NCI-H526 treated with DMSO at 0.1 percent for 48 hours (cell line): ENCODE measurements around the gene CTCFL.
"Not testable (repeated sequence)": the region's sequence is repeated elsewhere in the genome, so short reads cannot be mapped to it uniquely, and the experiment has no call there.

Experiments
- DNase-seq: peaks from one replicate; lab custom pipeline; 2025; lab: John Stamatoyannopoulos, UW

CTCFL gene

DNA sequence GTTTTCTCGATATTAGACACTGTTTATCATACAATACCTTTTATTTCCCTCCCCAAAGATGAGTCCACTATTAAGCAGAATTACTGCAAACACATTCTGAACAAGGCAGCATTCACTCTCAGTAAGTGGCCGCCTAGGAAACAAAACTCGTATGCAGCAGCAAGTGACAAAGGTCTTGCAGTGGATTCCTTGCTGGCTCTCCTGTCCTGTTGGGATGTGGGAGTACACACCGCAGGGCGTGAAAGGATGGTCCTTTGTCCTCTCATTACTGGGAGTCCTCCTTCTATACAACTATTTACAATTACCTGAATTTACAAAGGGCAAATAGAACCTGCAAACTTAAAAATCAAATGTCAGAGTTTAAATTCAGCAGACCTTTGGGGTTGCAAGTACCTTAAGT lies 16.1 kb downstream of the CTCFL start:
- no peak for DNase-seq

DNA sequence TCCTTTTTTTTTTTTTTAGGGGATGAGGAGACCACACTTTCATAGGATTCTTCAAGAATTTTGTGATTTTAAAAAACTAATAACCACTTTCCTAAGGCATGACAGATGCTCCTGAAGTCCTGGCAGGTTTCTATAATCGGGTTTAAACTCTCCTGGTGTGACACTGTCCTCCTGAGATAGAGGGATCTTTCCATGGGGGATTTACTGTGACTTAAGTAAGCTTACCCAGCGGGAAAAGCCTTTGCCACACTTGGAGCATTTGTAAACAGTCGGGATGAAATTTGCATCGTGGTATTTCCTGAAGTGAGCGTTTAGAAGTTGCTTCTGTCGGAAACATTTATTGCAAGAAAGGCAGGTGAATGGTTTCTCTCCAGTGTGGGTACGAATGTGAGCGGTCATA lies 16.6 kb downstream of the CTCFL start:
- peak; percentile 87 for DNase-seq

DNA sequence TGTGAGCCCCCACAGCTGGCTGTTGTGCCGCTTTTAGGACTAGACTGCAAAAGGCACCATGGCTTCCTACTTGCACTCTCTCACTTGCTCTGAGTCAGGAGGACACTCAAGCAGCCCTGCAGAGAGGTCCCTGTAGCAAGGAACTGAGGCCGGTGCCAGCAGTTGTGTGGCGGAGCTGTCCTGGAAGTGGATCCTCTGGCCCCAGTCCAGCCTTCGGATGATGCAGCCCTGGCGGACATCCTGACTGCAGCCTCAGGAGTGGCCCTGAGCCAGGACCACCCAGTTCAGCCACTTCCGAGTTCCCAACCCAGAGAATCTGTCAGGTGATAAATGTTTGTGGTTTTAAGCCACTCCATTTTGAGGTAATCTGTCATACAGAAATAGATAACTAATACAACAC lies 17.5 kb downstream of the CTCFL start:
- DNase-seq: no peak

DNA sequence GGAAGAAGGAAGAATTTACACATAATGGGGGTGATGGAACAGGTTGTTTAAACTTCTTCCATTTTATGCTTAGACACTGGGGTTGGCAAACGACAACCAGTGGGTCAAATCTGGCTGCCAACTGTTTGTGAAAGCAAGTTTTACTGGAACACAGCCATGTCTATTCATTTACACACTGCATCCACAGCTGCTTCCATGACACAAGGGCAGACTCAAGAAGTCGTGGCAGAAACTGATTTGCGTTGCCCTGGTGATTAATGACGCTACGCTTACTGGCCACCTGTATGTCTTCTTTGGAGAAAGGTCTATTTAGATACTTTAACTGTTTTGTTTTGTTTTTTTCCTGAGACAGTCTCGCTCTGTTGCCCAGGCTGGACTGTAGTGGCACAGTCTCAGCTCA lies 19.0 kb downstream of the CTCFL start:
- DNase-seq: no peak

DNA sequence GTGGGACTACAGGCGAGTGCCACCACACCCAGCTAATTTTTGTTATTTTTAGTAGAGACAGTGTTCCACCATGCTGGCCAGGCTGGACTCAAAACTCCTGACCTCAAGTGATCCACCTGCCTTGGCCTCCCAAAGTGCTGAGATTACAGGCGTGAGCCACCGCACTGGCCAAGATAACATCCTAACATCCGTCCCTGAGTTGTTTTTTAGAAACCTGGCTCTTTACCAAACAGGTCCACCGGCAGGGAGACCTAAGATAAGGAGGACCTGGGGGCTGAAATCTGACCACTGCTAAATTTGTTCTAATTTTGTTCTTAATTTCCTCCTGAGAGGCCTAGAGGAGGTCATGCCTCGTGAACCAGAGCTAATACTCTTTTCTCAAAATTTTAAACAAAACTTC lies 20.5 kb downstream of the CTCFL start:
- DNase-seq: no peak

DNA sequence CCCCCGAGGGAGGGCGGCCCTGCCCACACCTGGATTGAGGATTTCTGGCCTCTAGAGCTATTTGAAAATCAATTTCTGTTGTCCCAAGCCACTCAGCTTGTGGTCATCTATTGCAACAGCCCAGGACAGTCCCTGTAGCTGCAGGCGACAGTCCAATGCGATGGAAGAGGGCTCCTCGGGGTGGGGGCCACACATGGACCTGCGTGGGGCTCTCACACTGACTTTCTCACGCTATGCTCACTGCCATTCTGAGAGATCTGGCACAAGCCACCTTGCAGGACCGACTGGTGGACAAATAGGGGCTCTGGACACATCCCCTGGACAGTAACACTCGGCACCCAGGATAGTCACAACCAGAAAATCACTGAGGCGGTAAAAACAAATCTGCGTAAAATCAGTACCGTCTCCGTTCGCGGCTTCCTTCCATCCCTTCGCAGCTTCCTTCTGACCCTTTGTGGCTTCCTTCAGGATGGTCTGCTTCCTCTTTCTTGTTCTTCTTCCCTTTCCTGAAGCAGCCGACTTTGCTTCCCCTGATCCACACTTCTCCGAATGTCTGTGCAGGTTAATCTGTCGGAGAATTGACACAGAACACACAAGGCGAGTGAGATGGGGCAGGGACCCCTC lies 21.8 kb downstream of the CTCFL start:
- no peak for DNase-seq

DNA sequence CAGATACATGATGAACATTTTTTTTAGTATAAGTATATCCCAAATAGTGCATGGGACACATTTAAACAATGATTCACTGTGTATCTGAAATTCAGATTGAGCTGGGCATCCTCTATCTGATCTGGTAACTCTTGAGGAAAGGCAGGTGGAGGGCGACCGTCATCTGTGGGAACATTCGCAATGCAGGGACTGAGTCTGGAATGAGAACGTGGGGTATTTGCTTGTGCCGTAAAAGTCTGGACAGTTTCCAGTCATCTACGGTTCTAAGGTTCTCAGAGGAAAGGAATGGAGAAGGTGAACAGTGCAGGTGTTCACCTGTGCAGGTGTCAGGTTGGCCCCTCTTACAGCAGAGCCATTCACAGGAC lies 22.6 kb downstream of the CTCFL start:
- DNase-seq: no peak

DNA sequence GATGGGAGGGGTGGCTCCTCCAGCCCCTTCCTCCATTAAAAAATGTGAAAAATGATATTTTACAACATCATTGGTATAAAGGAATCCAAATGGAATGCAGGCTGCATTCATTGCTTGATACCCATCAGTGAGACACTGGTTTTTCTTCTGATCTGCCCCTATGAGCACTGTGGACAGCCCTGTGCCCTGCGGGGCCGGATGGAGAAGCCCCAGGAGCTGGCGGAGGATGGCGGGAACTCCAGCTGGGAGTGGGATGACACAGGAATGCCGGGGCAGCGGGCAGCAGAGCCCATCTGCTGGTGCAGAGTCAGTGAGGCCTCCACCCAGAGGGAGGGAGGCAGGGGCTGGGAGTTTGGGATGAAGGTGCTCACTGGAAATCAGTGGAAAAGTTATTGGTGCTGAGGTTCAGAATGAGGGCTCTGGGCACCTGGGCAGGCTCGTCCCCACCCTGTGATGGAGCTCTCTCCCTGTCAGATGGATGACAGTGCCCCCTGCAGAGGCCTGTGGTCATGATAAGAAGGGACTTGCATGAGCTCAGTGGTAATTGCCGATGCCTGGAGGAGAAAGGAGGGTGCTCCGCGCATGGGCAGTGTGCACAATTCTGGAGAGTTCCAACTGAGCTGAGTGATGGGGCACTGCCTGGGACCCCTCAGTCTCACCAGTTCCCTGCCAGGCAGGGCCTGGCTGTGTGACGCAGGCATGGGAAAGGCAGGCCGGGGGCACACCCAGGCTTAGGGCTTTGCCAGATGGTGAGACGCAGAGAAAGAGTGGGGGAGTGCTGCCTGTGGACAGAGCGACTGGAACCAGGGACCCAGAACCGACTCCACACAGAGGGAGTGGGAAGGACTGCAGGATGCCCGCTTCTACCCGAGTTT lies 23.2 kb downstream of the CTCFL start:
- no peak for DNase-seq

DNA sequence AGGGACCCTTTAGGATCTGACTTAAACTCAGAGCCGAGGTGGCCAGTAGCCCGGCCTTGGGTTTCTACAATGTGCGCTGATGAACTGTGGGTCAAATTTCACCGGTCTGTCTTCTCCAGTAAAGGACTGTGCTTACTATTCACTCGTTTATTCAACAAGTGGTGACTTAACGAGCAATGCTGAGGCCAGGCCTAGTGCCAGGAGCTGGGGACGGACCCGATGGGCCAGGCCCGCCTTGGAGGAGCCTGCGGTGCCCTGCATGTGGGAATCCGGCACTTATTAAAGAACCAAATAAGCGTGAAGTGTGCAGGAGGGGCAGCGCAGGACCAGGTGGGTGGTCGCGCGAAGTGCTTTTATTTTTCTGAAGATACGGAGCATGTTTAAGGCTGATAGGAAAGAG lies 24.0 kb downstream of the CTCFL start:
- DNase-seq: no peak

DNA sequence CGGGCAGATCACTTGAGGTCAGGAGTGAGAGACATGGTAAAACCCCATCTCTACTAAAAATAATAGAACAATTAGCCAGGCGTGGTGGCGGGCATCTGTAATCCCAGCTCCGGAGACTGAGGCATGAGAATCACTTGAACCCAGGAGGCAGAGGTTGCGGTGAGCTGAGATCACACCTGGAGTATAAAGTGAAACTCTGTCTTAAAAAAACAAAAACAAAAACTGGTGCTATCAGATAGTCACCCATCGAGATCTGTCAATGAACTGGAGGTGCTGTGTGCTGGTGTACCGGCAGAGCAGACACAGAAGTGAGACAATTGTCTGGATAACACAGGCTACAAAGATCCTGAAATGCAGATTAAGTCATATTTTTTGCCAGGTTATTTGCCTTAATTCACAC lies 24.7 kb downstream of the CTCFL start:
- DNase-seq: no peak

DNA sequence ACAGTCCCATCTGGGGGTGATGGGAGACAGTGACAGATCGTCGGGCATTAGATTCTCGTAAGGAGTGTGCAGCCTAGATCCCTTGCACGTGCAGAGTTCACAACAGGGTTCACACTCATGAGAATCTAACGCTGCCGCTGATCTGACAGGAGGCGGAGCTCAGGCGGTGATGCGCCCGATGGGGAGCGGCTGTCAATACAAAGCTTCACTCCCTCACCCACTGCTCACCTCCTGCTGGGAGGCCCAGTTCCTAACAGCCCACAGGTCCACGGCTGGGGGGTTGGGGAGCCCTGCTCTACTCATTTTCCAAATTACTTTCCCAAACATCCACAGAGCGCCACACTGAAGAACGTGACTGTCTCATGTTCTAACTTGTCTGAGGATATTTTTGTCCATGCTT lies 25.3 kb downstream of the CTCFL start:
- DNase-seq: no peak

DNA sequence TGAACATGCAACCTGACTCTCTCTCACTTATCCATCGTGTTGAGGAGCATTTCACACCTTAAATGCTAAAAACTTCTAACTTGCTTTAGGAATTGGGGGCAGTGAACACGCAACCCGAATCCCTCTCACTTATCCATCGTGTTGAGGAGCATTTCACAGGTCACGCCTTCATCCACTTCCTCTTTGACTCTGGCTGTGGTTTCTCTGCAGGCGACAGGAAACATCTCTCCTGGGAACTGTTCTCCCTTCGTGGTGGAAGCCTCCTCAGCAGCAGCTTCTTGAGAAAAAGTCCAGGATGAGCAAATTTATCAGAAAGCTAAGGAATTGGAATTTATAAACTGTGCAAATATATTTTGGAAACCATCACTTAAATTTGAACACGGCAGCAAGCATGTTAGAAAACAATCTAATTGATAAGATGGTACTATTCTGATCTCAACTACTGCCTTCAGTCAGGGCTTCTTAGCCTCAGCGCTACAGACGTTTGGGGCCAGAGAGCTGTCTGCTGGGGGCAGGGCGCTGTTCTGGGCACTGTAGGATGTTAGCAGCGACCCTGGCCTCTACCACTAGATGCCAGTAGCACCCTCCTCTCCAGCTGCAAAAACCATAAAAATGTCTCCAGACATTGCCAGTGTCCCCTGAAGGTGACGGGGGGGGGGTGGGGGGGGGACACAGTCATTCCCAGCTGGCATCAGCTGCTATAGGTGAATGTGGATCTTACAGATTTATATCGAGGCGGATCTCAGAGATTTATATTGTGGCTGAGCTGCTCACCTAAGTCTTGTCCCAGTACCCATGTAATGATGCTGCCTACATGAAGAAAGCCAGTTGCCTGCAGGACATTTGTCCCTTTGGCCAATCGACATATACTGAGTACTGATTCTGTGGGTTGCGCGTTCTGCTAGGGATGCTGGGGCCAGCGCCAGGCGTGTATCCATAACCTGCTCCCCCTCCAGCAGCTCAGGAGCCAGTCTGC lies 26.2 kb downstream of the CTCFL start:
- DNase-seq: peak; percentile 86

DNA sequence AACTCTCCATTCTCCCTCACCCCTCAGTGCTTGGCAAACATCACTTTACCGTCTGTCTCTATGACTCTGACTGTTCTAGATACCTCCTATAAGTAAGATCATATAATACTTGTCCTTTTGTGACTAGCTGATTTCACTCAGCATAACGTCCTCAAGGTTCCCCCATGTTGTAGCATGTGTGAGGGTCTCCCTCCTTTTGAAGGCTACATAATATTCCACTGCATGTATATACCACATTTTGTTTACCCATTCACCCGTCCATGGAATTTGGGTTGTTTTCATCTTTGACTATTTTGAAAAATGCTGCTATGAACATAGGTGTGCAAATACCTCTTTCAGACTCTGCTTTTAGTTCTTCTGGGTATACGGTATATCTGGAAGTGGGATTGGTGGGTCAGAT lies 28.3 kb downstream of the CTCFL start:
- no peak for DNase-seq

DNA sequence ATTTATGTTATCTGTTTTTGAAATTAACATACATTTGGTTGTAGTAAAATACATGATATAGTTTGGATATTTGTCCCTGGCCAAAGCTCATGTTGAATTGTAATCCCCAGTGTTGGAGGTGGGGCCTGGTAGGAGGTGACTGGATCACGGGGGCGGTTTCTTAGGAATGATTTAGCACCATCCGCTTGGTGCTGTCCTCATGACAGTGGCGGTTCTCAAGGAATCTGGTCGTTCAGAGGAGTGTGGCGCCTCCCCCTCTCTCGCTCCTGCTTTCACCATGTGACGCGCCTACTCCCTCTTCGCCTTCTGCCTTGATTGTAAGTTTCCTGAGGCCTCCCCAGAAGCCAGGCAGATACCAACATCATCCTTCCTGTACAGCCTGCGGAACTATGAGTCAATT lies 29.0 kb downstream of the CTCFL start:
- DNase-seq: peak; percentile 96

DNA sequence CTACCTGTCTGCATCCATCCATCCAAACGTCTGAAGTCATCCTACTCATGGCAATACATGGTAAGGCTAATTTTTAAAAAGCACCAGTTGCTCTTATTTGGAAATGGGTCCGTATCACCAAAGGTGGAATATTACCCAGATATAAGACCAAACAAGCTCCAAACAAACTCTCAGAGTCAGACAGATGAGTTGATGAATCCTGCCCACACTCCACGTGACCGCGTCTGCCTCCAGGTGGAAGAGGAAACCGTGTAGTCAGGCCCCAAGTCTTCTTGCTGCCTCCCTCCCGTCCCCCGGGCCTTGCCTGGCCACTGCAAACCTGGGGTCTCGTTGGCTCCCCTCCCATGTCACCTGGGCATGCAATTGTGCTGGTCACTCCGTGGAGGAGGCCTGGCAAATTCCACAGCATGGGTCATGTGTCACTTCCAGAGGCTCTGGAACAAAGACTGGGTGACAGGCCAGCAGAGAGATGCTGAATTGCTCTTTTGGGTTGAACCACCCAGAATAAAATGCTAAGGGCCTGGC lies 31.8 kb downstream of the CTCFL start:
- peak; percentile 82 for DNase-seq

DNA sequence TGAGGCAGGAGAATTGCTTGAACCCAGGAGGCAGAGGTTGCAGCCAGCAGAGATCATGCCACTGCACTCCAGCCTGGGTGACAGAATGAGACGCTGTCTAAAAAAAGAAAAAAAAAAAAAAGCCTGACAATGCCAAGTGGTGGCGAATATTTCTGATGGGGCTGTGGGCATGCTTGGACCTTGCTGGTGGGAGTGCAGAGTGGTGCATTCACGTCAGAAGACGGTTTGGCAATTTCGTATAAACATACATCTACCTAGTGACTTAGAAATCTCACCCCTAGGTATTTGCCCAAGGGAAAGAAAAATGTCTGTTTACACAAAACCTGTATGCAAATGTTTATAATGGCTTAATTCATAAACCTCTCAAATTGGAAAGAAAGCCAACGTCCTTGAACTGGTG lies 33.6 kb downstream of the CTCFL start:
- DNase-seq: peak; percentile 99

DNA sequence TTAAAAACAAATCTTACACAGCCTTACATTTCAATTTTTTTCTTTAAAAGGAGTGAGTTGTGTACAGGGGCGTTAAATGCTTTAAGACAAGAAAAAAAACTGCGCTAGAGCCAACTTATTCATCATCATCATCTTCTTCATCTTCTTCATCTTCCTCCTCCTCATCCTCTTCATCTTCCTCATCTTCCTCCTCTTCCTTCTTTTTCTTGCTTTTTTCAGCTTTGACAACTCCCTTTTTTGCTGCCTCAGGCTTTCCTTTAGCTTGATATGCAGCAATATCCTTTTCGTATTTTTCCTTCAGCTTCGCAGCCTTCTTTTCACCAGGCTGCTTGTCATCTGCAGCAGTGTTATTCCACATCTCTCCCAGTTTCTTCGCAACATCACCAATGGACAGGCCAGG lies 36.7 kb downstream of the CTCFL start:
- not testable (repeated sequence) for DNase-seq

DNA sequence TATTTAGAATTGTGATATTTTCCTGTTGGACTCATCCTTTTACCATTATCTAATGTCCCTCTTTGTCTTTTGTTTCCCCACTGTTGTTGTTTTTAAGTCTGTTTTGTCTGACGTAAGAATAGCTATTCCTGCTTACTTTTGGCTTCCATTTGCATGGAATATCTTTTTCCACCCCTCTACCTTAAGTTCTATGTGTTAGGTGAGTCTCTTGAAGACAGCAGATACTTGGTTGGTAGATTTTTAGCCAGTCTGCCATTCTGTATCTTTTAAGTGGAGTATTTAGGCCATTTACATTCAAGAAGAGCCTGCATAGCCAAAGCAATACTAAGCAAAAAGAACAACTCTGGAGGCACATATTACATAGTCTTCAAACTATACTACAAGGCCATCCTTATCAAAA lies 39.2 kb downstream of the CTCFL start:
- DNase-seq: no peak

DNA sequence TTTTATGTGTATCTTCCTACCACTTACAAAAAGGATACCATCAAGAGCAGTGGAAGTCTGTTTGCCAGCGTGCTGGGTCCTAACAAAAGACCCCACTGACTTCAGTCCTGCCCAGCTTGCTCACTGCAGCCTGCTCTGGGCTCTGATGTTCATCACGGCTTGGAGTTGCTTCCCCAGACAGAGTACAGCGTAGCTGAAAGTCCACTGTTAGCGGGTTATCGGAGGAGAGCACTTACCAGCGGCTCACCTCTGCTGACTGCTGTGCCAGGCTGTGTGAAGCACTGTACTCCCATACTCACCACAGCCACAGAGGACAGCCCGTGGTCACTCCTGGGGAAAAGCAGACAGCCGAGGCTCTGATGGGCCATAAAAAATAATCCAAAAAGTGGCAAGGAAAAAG lies 40.2 kb downstream of the CTCFL start:
- no peak for DNase-seq

DNA sequence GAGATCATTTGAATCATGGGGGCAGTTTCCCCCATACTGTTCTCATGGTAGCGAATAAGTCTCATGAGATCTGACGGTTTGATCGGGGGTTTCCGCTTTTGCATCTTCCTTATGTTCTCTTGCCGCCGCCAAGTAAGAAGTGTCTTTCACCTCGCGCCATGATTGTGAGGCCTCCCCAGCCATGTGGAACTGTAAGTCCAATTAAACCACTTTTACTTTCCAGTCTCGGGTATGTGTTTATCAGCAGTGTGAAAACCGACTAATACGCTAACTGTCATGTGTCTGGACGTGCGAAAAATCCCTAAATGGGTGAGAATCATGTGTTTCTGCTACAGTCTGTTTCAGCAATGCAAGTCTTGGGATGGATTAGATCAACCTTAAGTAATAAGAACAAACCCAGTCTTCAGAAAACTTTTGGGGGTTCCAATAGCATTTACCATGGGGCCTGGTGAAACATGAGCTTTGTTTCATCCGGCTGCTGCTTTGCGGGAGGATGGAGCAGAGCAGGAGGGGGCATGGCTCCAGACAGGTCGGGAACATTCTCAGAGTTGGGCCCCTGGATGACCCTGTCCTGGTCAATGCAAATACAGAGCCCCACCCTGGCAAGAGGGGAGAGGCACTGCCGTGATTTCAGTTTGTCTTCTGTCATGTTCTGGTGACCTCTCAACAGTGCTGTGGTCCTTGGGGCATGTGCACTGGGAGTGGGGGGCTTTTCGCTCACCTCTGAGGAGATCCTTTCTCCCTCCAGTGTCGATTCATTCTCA lies 41.5 kb downstream of the CTCFL start:
- no peak for DNase-seq

DNA sequence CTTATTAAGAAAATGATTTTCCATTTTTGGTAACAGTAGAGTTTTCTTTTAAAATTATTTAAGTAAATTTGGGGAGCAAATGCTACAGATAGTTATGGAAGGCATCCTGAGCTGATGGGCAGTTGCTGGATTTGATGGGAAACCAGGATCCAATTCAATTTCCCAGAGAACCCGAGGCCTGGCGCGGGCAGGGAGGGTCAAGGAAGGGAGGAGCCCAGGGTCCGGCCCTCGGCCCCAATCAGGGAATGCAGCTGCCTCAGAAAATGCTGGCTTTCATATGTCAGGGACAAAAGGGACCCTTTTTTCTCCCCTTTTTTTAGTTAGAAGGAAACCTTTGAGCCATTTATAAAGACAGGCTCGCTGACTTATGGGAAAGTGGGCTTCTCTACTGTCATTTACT lies 42.1 kb downstream of the CTCFL start:
- no peak for DNase-seq

DNA sequence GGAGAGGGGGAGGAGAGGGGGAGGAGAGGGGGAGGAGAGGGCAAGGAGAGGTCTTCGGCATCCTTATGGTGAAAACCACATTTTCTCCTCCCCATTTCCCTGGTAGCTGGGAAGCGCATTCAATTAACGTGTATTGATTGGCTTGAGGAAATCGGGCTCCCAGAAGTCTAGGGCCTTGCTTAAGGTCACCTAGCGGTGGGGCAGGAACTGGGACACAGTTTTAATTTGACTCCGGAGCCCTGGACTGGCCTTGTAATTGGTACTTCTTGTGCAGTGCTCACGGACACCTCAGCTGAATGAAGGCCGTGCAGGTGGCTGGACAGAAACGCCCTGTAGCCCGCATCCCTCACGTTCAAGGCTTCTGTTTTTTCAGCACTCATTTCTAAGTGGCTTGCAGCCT lies 42.8 kb downstream of the CTCFL start:
- no peak for DNase-seq
